GM21825 (cell line): ENCODE measurements around the gene SMIM24.
"Not testable (repeated sequence)": the region's sequence is repeated elsewhere in the genome, so short reads cannot be mapped to it uniquely, and the experiment has no call there.

Source experiments
- ATAC-seq: cut with Tn5 transposase; IDR thresholded peaks from one replicate; pipeline ENCODE4 v1.9.1; 2021; ENCODE audit warnings: mild to moderate bottlenecking, moderate library complexity; ENCODE audit not compliant: unreplicated experiment

The SMIM24 gene

GRCh38 chr19:3480383-3481091 lies at the start of gene SMIM24:
Gene SMIM24, minus strand, starts transcription at chr19:3480525. Its CDS starts 62 bp downstream, at chr19:3480463.
- no peak for ATAC-seq

GRCh38 chr19:3529299-3529698 lies 49.0 kb upstream of the SMIM24 start:
- not testable (repeated sequence) for ATAC-seq

- no peak for ATAC-seq
Measured at GRCh38 chr19:3528539-3529211, 48.4 kb upstream of the SMIM24 start.

GRCh38 chr19:3528080-3528479 lies 47.8 kb upstream of the SMIM24 start:
- ATAC-seq, result no peak

- no peak for ATAC-seq
Measured at GRCh38 chr19:3527238-3527910, 47.0 kb upstream of the SMIM24 start.

- ATAC-seq, result no peak
Measured at GRCh38 chr19:3526507-3527237, 46.3 kb upstream of the SMIM24 start.

DNA sequence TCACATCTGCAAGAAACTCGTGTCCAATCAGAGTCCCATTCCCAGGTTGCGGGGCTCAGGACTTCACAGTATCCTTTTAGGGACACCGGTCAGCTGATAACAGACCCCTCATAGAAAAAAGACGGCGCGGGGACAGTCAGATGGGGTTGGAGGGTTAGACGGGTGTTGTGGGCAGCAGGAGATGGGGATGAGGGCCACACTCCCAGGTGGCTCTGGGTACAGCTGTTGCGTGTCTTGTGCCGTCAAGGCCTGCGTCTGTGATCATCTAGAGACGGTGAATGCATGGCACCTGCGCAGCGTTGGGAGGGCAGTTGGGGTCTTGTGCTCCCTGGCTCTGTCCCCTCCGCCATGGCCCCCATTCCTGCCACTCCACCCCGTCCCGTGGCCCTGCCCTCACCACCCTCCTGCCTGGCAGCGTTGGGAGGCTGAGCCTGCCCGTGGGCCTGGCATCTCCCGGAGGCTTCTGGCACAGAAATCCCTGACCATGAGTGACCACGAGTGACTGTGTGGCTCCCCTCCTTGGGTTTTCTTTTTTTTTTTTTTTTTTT lies 44.7 kb upstream of the SMIM24 start:
- ATAC-seq, result no peak

DNA sequence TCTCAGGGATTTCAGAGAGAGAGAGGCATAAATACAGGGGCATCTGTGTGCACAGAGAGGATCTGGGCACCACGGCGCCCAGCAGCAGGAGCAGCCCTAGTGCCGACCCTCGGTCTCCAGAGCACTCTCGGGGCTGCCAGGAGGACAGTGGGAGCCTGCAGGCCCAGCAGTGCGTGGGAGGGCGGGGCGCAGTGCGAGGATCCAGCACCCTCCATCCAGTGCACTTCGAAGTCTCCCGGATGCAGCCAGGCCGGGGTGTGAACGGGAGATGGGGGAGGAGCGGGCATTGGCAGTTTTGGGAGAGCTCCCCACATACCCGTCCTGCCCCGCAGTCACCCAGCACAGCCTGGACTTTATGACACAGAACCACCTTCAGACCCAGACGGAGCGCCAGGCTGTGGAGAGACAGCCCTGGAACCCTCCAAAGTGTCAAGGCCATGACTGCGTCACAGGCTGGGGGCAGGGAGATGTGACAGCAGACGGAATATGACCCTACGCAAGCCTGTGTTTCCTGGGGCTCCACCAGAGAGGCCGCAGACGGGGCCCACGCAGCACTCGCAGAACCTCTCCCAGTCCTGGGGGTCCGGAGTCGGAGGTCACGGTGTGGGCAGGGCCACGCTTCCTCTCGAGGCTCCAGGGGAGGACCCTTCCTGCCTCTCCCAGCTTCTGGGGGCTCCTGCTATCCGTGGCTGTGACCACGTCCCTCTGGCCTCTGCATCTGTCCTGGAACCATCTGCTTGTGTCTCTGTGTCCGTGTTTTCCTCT lies 43.9 kb upstream of the SMIM24 start:
- ATAC-seq, result no peak

DNA sequence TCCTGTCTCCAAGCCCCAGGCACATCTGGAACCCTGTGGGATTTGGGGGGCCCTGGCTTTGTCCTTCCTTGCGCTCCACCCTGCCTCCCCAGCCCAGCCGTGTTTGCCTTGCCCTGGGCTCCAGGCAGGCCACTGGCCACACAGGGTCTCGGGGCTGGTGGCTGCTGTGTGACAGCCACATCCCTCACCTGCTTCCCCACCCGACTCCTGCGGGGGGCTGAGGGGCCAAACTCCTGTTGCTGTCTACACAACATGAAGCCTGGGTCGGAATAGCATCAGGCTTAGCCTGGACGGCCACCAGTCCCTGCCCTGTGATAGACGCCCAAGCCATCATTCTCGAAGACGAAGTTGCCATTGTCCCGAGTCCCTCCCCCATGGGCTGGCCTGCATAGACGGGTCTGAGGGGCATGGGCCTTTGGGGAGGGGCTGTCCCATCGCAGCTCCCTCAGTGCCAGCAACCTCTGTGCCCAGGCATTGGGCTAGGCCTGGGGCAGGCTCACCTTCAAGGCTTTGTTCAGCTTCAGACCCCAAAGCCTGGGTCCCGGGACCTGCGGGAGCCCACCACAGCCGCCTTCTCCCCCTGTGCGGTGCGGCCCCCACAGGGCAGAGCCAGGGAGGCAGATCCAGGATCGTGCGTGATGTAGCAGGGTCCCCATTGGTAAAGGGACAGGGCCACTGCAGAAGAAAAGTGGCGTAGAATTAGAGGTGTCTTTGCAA lies 43.2 kb upstream of the SMIM24 start:
- ATAC-seq, result no peak

DNA sequence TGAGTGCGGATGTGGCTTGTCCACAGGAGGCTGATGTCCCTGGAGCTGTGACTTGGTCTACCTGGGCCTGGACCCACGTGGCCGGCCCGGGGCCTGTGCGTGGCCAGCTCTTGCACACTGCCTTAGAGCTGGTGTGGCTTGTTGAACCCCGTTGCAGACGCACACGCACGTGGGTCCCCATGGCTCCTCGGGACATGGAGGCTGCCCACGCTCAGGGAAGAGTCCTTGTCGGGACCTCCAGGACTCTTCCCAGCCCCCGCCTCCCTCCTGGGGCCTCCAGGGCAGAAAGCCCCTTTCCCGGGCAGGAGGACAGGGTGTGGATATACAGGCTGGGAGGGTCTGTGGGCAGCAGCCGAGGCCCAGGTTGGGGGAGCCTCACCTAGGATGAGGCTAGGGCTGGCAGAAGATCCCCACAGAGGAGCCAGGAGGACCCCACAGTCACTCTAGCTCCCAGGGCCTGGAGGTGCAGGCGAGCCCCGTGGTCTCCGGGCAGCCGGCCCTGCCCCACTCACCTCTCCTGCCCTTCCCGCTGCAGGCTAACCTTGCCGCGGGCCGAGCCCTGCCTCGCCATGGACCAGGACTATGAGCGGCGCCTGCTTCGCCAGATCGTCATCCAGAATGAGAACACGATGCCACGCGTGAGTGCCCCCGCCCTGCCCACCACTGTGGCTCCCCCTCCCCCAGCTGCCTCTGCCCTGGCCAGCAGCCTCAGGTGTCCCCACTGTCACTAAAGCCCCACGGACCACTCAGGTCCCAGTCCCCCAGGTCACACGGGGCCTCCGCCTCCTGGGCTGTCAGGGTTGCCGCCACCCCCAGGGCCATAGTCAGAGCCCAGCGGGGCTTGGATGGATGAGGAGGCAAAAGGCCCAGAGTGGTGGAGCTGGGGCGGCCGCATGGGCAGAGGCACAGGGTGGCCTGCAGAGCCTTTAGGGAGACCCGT lies 42.4 kb upstream of the SMIM24 start:
- no peak for ATAC-seq

DNA sequence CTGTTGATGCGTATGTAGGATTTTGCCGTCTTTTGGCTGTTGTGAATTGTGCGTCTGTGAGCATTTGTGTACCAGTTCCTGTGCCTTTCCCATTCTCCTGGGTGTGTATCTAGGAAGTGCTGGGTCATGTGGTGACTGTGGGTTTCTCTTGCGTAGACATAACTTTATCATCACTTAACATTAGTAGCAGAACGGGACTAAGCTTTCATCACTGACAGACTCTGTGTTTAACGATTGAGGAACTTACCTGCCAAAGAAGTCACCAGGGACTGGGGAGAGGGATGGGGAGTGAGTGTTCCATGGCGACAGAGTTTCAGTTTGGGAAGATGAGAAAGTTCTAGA lies 40.8 kb upstream of the SMIM24 start:
- ATAC-seq, result no peak

DNA sequence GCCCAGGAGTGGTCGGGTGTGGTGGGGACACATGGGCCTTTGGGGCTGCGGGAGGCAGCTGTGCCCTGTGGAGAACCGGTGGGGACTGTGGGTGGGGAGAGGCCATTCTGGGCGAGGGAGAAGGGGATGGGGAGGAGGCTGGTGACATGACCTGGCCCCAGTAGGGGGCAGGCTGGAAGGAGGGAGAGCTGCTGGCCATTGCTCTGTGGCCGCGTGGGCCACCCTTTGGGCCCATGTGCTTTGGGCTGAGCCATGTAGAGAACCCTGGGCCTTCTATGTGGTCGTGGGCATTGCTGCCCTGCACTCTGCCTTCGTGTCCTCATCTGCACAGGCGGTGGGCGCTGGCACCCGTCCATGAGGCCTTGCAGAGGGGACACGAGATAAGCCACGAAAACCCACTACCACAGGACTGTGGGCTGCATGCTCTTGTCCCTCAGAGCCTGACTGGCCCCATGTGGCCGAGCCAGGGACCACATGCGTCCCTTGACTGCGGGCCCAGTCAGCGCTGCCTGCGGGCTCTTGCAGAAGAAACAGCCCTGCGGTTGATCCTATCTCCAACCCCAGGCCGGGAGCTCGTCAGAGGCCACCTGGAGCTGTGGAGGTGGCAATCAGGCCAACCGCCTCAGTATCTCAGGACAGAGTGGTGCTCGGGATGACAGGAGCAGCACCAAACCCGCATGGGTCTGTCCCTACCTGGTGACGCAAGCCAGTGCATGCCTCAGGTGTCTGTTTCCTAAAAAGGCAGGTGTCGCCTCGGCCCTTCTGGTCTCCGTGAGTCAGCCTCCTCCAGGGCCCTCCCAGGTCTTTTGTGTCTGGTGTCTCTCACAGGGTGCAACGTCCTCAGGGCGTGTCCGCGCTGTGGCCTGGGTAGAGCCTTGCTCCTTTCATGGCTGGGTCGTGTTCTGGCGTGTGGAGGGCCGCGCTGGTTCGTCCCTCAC lies 40.1 kb upstream of the SMIM24 start:
- ATAC-seq, result no peak

DNA sequence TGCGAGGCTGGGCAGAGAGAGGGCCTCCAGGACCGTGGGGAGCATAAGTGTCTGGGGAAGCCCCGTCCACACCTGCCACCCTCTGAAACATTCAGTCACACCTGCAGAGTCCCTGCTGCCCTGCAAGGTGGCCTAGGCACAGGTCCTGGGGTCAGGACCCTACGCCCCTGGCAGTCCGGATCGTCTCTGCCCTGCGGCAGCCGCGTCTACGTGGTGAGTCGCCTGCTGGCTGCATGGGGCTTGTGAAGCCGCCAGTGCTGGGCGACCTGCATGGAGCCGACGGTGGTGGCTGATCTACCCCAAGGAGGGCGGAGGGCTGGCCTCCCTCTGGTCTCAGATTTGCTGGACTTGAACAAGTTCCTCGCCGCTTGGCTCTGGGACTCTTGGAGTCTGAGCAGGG lies 38.8 kb upstream of the SMIM24 start:
- no peak for ATAC-seq

DNA sequence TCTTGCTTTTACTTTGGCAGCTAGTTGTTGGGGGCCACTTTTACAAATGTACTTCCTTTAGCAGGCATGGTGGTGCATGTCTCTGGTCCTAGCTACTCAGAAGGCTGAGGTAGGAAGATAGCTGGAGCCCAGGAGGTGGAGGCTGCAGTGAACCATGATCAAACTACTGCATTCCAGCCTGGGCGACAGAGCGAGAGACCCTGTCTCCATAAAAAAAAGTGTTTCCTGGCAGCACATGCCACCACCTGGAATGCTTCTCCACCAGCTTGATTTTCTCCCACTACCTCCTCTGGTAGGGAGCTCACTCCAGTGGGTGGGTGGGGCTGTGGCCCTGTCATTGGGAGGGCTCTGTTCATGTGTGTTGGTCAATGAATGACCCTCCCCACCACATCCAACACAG lies 38.3 kb upstream of the SMIM24 start:
- ATAC-seq, result no peak

GRCh38 chr19:3518255-3518654 lies 37.9 kb upstream of the SMIM24 start:
- ATAC-seq, result no peak

DNA sequence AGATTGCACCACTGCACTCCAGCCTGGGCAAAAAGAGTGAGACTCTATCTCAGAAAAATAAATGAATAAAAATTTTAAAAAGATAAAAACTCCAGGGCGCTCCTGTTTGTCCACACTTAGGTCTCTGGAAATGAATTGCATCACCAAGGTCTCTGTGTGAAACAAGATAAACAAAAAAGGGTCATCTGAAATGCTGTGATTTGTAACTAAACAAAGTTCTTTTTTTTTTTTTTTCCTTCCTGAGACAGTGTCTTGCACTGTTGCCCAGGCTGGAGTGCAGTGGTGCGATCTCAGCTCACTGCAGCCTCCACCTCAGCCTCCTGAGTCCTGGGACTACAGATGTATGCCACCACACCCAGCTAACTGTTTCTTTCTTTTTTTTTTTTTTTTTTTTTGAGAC lies 37.3 kb upstream of the SMIM24 start:
- ATAC-seq, result no peak

DNA sequence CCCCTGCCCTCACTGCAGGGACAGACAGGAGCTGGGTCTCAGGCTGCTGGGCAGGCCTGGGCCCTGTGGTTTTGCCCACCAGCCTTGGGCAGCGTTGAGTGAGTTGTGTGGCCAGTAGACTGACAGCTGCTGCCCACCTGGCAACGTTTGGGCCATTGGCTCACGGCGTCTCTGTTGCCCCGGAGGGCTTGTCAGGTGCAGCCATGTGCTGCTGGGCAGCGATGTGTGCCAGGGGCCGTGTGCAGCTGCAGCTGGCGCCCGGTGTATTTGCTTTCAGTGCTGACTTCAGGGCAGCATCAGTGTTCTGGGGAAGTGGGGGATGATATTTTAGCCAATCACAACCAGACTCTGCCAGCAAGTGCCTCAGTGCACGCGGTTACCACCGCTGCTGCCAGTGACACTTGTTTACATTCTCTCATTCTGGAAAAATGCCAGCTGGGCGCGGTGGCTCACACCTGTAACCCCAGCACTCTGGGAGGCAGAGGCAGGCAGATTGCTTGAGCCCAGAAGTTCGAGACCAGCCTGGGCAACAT lies 36.4 kb upstream of the SMIM24 start:
- ATAC-seq, result no peak
